HCT116 (cell line): Measurements from ENCODE around the gene TIAM2. TPM values are rescaled to one million over a fixed set of nuclear protein-coding genes. Genes with fewer than 3 reads are reported as not detected.

Experiments used
- ATAC-seq: fragments of 200-7000 bp; cut with Tn5 transposase; 2 replicates; pipeline ENCODE4 v1.9.1; 2020; ENCODE audit warnings: mild to moderate bottlenecking, moderate library complexity
- BruUV-seq: library from RNA; stranded (reverse); fragments of 400-500 nt; replicated peaks from 2 replicates; lab custom pipeline; 2021; lab: Mats Ljungman, UMichigan
- CTCF ChIA-PET: fragments of 300-600 bp; sonication (Branson Sonifier 250); formaldehyde crosslinking; loops from one replicate; lab custom pipeline; 2021; ENCODE audit warnings: antibody characterized with exemption; lab: Charles Lee
- POLR2A ChIA-PET: fragments of 300-600, 350-600 bp; sonication (Branson Sonifier 250); formaldehyde crosslinking; loops from one replicate; lab custom pipeline; 2021; ENCODE audit warnings: antibody characterized with exemption; lab: Charles Lee
- RAD21 ChIA-PET, 2 experiments: fragments of 300-600 bp; sonication (Branson Sonifier 250); formaldehyde crosslinking; loops; one replicate each; lab custom pipeline; 2023; ENCODE audit warnings: low total read pairs in 2 of 2; ENCODE audit not compliant: uncharacterized antibody in 2 of 2, unreplicated experiment in 2 of 2, low non-redundant PET in 1 of 2; lab: Charles Lee
- DNase-seq: peaks from one replicate; pipeline ENCODE4 v3.0.0-alpha.2; 2010; ENCODE audit warnings: low read depth, low spot score
- H2AFZ ChIP-seq: fragments of 200-600 bp; shearing (Covaris generic), sonication (generic); 2 replicates; pipeline ENCODE4 v1.6.1; 2017; ENCODE audit warnings: low read depth, mixed run types, mixed read lengths, antibody characterized with exemption, low read length; ENCODE audit not compliant: poor library complexity, severe bottlenecking
- H3K27ac ChIP-seq: 2 replicates; pipeline ENCODE4 v1.5.1; 2012; ENCODE audit warnings: low read depth, low read length
- H3K27me3 ChIP-seq: fragments of 200-600 bp; sonication (generic); 2 replicates; pipeline ENCODE4 v1.6.1; 2016; ENCODE audit warnings: mixed run types, low read length, mixed read lengths; ENCODE audit not compliant: insufficient read depth
- H3K36me3 ChIP-seq, 2 experiments: fragments of 200-500 bp in 1 of 2; fragments of 200-600 bp in 1 of 2; sonication (Bioruptor generic) in 1 of 2; sonication (generic) in 1 of 2; 2 replicates each; pipeline versions ENCODE4 v1.5.1 to v1.6.1; 2014 to 2016; ENCODE audit warnings: low read length in 2 of 2, inconsistent platforms in 1 of 2, mixed read lengths in 1 of 2, mixed run types in 1 of 2; ENCODE audit not compliant: insufficient read depth in 2 of 2, control insufficient read depth in 1 of 2
- H3K4me1 ChIP-seq, 2 experiments: fragments of 200-600 bp in 1 of 2; sonication (generic) in 1 of 2; 2 replicates each; pipeline versions ENCODE4 v1.5.1 to v1.6.1; 2012 to 2017; ENCODE audit warnings: low read length in 2 of 2, inconsistent platforms in 1 of 2, mild to moderate bottlenecking in 1 of 2, mixed read lengths in 1 of 2, mixed run types in 1 of 2, moderate library complexity in 1 of 2; ENCODE audit not compliant: insufficient read depth in 2 of 2, control insufficient read depth in 1 of 2
- H3K4me2 ChIP-seq: fragments of 200-600 bp; sonication (generic); 2 replicates; pipeline ENCODE4 v1.6.1; 2017; ENCODE audit warnings: mixed run types, low read length, mixed read lengths
- H3K4me3 ChIP-seq, 2 experiments: fragments of 200-600 bp in 1 of 2; sonication (generic) in 1 of 2; replicated peaks in 1 of 2; 2 replicates each; pipeline ENCODE4 v1.5.1; 2011 to 2016; ENCODE audit warnings: low read length in 2 of 2, control low read depth in 1 of 2, low read depth in 1 of 2, mild to moderate bottlenecking in 1 of 2, mixed read lengths in 1 of 2, mixed run types in 1 of 2
- H3K79me2 ChIP-seq: fragments of 200-600 bp; sonication (generic); 2 replicates; pipeline ENCODE4 v1.6.1; 2017; ENCODE audit warnings: mild to moderate bottlenecking, mixed run types, low read length, moderate library complexity, mixed read lengths; ENCODE audit not compliant: insufficient read depth
- H3K9ac ChIP-seq: fragments of 200-600 bp; sonication (generic); 2 replicates; pipeline ENCODE4 v1.6.1; 2016; ENCODE audit warnings: low read length, mixed read lengths
- H3K9me2 ChIP-seq: fragments of 200-600 bp; sonication (generic), shearing (Covaris generic); 2 replicates; pipeline ENCODE4 v1.6.1; 2017; ENCODE audit warnings: mixed run types, mild to moderate bottlenecking, moderate library complexity; ENCODE audit not compliant: insufficient read depth
- H3K9me3 ChIP-seq, 2 experiments: fragments of 200-500 bp in 1 of 2; fragments of 200-600 bp in 1 of 2; sonication (Bioruptor generic) in 1 of 2; sonication (generic) in 1 of 2; 2 replicates each; pipeline ENCODE4 v1.6.1; 2014 to 2017; ENCODE audit warnings: low read length in 2 of 2, mixed read lengths in 2 of 2, inconsistent platforms in 1 of 2, low read depth in 1 of 2, mild to moderate bottlenecking in 1 of 2, mixed run types in 1 of 2, moderate library complexity in 1 of 2; ENCODE audit not compliant: control insufficient read depth in 1 of 2, insufficient read depth in 1 of 2
- H4K20me1 ChIP-seq: fragments of 200-600 bp; sonication (generic), shearing (Covaris generic); 2 replicates; pipeline ENCODE4 v1.6.1; 2017; ENCODE audit warnings: mixed run types, mild to moderate bottlenecking, moderate library complexity; ENCODE audit not compliant: insufficient read depth
- CBX3 ChIP-seq: IDR thresholded peaks from 2 replicates; pipeline ENCODE4 v1.6.1; 2012; ENCODE audit warnings: low read depth
- CTCF ChIP-seq, 3 experiments: fragments of 200-600 bp in 1 of 3; sonication (generic) in 1 of 3; IDR thresholded peaks in 2 of 3; conservative IDR thresholded peaks in 1 of 3; 2 replicates each; pipeline ENCODE4 v1.5.1; 2012 to 2017; ENCODE audit warnings: low read depth in 2 of 3, low read length in 2 of 3, antibody characterized with exemption in 1 of 3, borderline replicate concordance in 1 of 3, control low read depth in 1 of 3, mild to moderate bottlenecking in 1 of 3, mixed read lengths in 1 of 3, mixed run types in 1 of 3, moderate library complexity in 1 of 3; ENCODE audit not compliant: insufficient read depth in 1 of 3
- EGR1 ChIP-seq: IDR thresholded peaks from 2 replicates; pipeline ENCODE4 v1.6.1; 2012; ENCODE audit warnings: low read depth
- ELF1 ChIP-seq: IDR thresholded peaks from 2 replicates; pipeline ENCODE4 v1.6.1; 2012; ENCODE audit warnings: low read depth, borderline replicate concordance
- EZH2phosphoT487 ChIP-seq: fragments of 200-600 bp; IDR thresholded peaks from 2 replicates; pipeline ENCODE4 v1.6.1; 2018; ENCODE audit warnings: antibody characterized with exemption, borderline replicate concordance
- FOSL1 ChIP-seq: IDR thresholded peaks from 2 replicates; pipeline ENCODE4 v1.6.1; 2012; ENCODE audit warnings: low read depth
- JUND ChIP-seq: IDR thresholded peaks from 2 replicates; pipeline ENCODE4 v1.6.1; 2012
- POLR2A ChIP-seq: IDR thresholded peaks from 2 replicates; pipeline ENCODE4 v1.7.0; 2011; ENCODE audit warnings: borderline replicate concordance; ENCODE audit not compliant: insufficient read depth, insufficient read length; ENCODE audit errors: extremely low read depth
- RAD21 ChIP-seq: IDR thresholded peaks from 2 replicates; pipeline ENCODE4 v1.6.1; 2012; ENCODE audit warnings: low read depth, mild to moderate bottlenecking
- SIN3A ChIP-seq: IDR thresholded peaks from 2 replicates; pipeline ENCODE4 v1.6.1; 2012; ENCODE audit warnings: low read depth
- SP1 ChIP-seq: IDR thresholded peaks from 2 replicates; pipeline ENCODE4 v1.6.1; 2012; ENCODE audit warnings: low read depth
- SRF ChIP-seq: IDR thresholded peaks from 2 replicates; pipeline ENCODE4 v1.6.1; 2012; ENCODE audit warnings: low read depth
- ZBTB33 ChIP-seq: IDR thresholded peaks from 2 replicates; pipeline ENCODE4 v1.6.1; 2011; ENCODE audit warnings: mild to moderate bottlenecking, low read length, moderate library complexity; ENCODE audit not compliant: insufficient replicate concordance; ENCODE audit errors: extremely low read depth
- ZNF274 ChIP-seq: fragments of 200-500 bp; sonication (Bioruptor generic); IDR thresholded peaks from 2 replicates; pipeline ENCODE4 v1.6.1; 2014; ENCODE audit warnings: mild to moderate bottlenecking, low read depth, low read length, inconsistent platforms
- intact Hi-C: fragments of 100-400 bp; cut with micrococcal nuclease; formaldehyde crosslinking; loops from 2 replicates; pipeline ENCODE4 v1.10.0; 2022
- total RNA-seq: library from RNA; stranded (reverse); gene quantifications from one replicate; pipeline ENCODE4 v1.2.1, GENCODE V29; 2021; ENCODE audit not compliant: unreplicated experiment
- TF ChIP-seq, protein P1 (sequence below): IDR thresholded peaks from 2 replicates; pipeline ENCODE4 v1.6.1; 2012
- TF ChIP-seq, protein P2 (sequence below): IDR thresholded peaks from 2 replicates; pipeline ENCODE4 v1.6.1; 2012

The TIAM2 gene
- total RNA-seq, 1 experiment from 2014 or later = 9.4 TPM

- no peak overlapping the region for H3K4me2 ChIP-seq
- intact Hi-C loops = no loop called here
- CTCF ChIA-PET = no interaction called here
Measured at GRCh38 chr6:155031091-155031490, 36.0 kb downstream of the TIAM2 start.

GRCh38 chr6:155033021-155033791, 38.1 kb downstream of the TIAM2 start:
- H3K4me2 ChIP-seq = no peak overlapping the region
- BruUV-seq = no TSS peak
- ChIA-PET POLR2A (no interaction called here), RAD21 (no interaction called here), CTCF (no interaction called here)
- intact Hi-C loops = no loop called here
- H3K27me3 ChIP-seq = no peaks in the 10 kb centered on the region
- H2AFZ ChIP-seq = no peak overlapping the region
- H4K20me1 ChIP-seq = no peaks in the 10 kb centered on the region
- ATAC-seq (no peak), DNase-seq (no peak)
- H3K9me2 ChIP-seq = no peaks in the 10 kb centered on the region
- H3K4me1 ChIP-seq = no peaks in the 10 kb centered on the region
- H3K9me3 ChIP-seq = no peaks in the 10 kb centered on the region
- no peak overlapping the region for H3K27ac ChIP-seq
- TF ChIP-seq, protein P1, sequence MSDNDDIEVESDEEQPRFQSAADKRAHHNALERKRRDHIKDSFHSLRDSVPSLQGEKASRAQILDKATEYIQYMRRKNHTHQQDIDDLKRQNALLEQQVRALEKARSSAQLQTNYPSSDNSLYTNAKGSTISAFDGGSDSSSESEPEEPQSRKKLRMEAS = no peak
- TF ChIP-seq RAD21 (no peak), ZBTB33 (no peak), EZH2phosphoT487 (no peak), SIN3A (no peak), ZNF274 (no peak), ELF1 (no peak), CBX3 (no peak), EGR1 (no peak), FOSL1 (no peak), JUND (no peak), SP1 (no peak), CTCF (IDR thresholded peaks at IDR 0.05 in 2 of 3, conservative IDR thresholded peaks at IDR 0.05 in 1 of 3; ENCODE audit: borderline replicate concordance in 1 of 3, insufficient read depth in 1 of 3, low read depth in 2 of 3, low read length in 2 of 3) (no peak), SRF (no peak)
- TF ChIP-seq, protein P2, sequence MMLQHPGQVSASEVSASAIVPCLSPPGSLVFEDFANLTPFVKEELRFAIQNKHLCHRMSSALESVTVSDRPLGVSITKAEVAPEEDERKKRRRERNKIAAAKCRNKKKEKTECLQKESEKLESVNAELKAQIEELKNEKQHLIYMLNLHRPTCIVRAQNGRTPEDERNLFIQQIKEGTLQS = no peak
- H3K79me2 ChIP-seq = no peaks in the 10 kb centered on the region
- no peak overlapping the region for H3K9ac ChIP-seq
- no peak overlapping the region for H3K4me3 ChIP-seq
- no peaks in the 10 kb centered on the region for H3K36me3 ChIP-seq

More at GRCh38 chr6:155031091-155031490, 36.0 kb downstream of the TIAM2 start:
- Histone ChIP-seq H3K27me3 (no peaks in the 10 kb centered on the region), H3K9me3 (no peaks in the 10 kb centered on the region), H3K27ac (no peak overlapping the region), H3K4me3 (no peak overlapping the region), H3K9me2 (no peaks in the 10 kb centered on the region), H2AFZ (no peak overlapping the region), H4K20me1 (no peaks in the 10 kb centered on the region), H3K79me2 (no peaks in the 10 kb centered on the region)
- RAD21 ChIA-PET = no interaction called here
- ATAC-seq = no peak
- POLR2A ChIA-PET = no interaction called here
- BruUV-seq = no TSS peak
- no peak for TF ChIP-seq POLR2A
- no peak for TF ChIP-seq SIN3A
- TF ChIP-seq RAD21 = no peak
- TF ChIP-seq SRF = no peak
- TF ChIP-seq, all 23 proteins: peak for 0
- H3K4me1 ChIP-seq = peaks cover 9 to 10% of the 10 kb centered on the region in 2 experiments
- no peak for DNase-seq
- no peaks in the 10 kb centered on the region for H3K36me3 ChIP-seq
- no peak overlapping the region for H3K9ac ChIP-seq
